ENCODE measurements around the gene HLA-B. TPM values are rescaled to one million over a fixed set of nuclear protein-coding genes. Genes with fewer than 3 reads are reported as not detected.

Gene HLA-B
- total RNA-seq, 6 experiments from 2014 or later: 232 to 1,122 (median 585) TPM

- Histone ChIP-seq H3K27ac (no peak overlapping the region), H3K4me3 (no peak overlapping the region), H3K4me1 (peaks cover 0 to 12% (median 0%) of the 10 kb centered on the region in 4 donors), H3K36me3 (no peaks in the 10 kb centered on the region), H3K9me3 (no peaks in the 10 kb centered on the region), H3K27me3 (no peaks in the 10 kb centered on the region)
- TF ChIP-seq POLR2A (IDR thresholded peaks at IDR 0.05): no peak
- TF ChIP-seq CTCF (IDR thresholded peaks at IDR 0.05): no peak
- intact Hi-C loops (cut with DNase I): no loop called here
- WGBS (ENCODE audit: insufficient coverage, low coverage, low lambda C conversion rate, missing lambda C conversion rate): 86% methylated on average over 3 of the region's 3 CpGs
- ATAC-seq (no peak), DNase-seq (no peak)
Measured at GRCh38 chr6:31386099-31386498, 29.1 kb upstream of the HLA-B start.

GRCh38 chr6:31385041-31385440 is 28.1 kb upstream of the HLA-B start:
- Histone ChIP-seq H3K4me1 (peaks cover 0 to 12% (median 0%) of the 10 kb centered on the region in 4 donors), H3K27me3 (no peaks in the 10 kb centered on the region), H3K27ac (no peak overlapping the region), H3K36me3 (no peaks in the 10 kb centered on the region), H3K4me3 (no peak overlapping the region), H3K9me3 (no peaks in the 10 kb centered on the region)
- 80% methylated on average over 2 of the region's 3 CpGs for WGBS (ENCODE audit: insufficient coverage, low coverage, low lambda C conversion rate, missing lambda C conversion rate)
- intact Hi-C loops (cut with DNase I): no loop called here
- ATAC-seq: no peak
- DNase-seq: no peak
- TF ChIP-seq CTCF (IDR thresholded peaks at IDR 0.05) (no peak), POLR2A (IDR thresholded peaks at IDR 0.05) (no peak)

GRCh38 chr6:31383149-31383548 is 26.2 kb upstream of the HLA-B start:
- intact Hi-C loops (cut with DNase I): no loop called here
- TF ChIP-seq POLR2A (IDR thresholded peaks at IDR 0.05) (no peak), CTCF (IDR thresholded peaks at IDR 0.05) (no peak)
- H3K9me3 ChIP-seq: no peaks in the 10 kb centered on the region
- H3K27ac ChIP-seq: no peak overlapping the region
- ATAC-seq (no peak), DNase-seq (no peak)
- no peak overlapping the region for H3K4me3 ChIP-seq
- H3K27me3 ChIP-seq: no peaks in the 10 kb centered on the region
- H3K4me1 ChIP-seq: peaks cover 0 to 12% (median 0%) of the 10 kb centered on the region in 4 donors
- 49% methylated on average over 5 of the region's 5 CpGs for WGBS (ENCODE audit: insufficient coverage, low coverage, low lambda C conversion rate, missing lambda C conversion rate)
- no peaks in the 10 kb centered on the region for H3K36me3 ChIP-seq

- no peak for TF ChIP-seq POLR2A (IDR thresholded peaks at IDR 0.05)
- no peak for TF ChIP-seq CTCF (IDR thresholded peaks at IDR 0.05)
- 65% methylated on average over 3 of the region's 4 CpGs for WGBS (ENCODE audit: insufficient coverage, low coverage, low lambda C conversion rate, missing lambda C conversion rate)
- H3K27me3 ChIP-seq: no peaks in the 10 kb centered on the region
- H3K4me3 ChIP-seq: no peak overlapping the region
- no peak for ATAC-seq
- H3K9me3 ChIP-seq: no peaks in the 10 kb centered on the region
- intact Hi-C loops (cut with DNase I): no loop called here
- DNase-seq: no peak
- H3K4me1 ChIP-seq: peaks cover 0 to 3% (median 0%) of the 10 kb centered on the region in 4 donors
- no peak overlapping the region for H3K27ac ChIP-seq
- H3K36me3 ChIP-seq: no peaks in the 10 kb centered on the region
Measured at GRCh38 chr6:31381666-31382065, 24.7 kb upstream of the HLA-B start.

GRCh38 chr6:31379850-31380249 is 22.9 kb upstream of the HLA-B start:
- intact Hi-C loops (cut with DNase I): loop anchor here (5.0 to 10.0 kb wide), 2 partner anchors 243 to 245 kb away; partner anchors contain the start of gene PSORS1C2 (in 2 of the 2)
- no peak for ATAC-seq

More at GRCh38 chr6:31379850-31380249, 22.9 kb upstream of the HLA-B start:
- DNase-seq: no peak
- no peaks in the 10 kb centered on the region for H3K36me3 ChIP-seq
- H3K4me3 ChIP-seq: no peak overlapping the region
- no peak overlapping the region for H3K27ac ChIP-seq
- no peaks in the 10 kb centered on the region for H3K4me1 ChIP-seq
- no peaks in the 10 kb centered on the region for H3K27me3 ChIP-seq
- no peaks in the 10 kb centered on the region for H3K9me3 ChIP-seq
- TF ChIP-seq CTCF (IDR thresholded peaks at IDR 0.05) (no peak), POLR2A (IDR thresholded peaks at IDR 0.05) (no peak)
- WGBS (ENCODE audit: insufficient coverage, low coverage, low lambda C conversion rate, missing lambda C conversion rate): 34% methylated on average over 6 of the region's 10 CpGs

Data from right lobe of liver (tissue), 6 donors.